Measurements from ENCODE around the gene ANKRD13D. TPM values are rescaled to one million over a fixed set of nuclear protein-coding genes. Genes with fewer than 3 reads are reported as not detected.

ANKRD13D gene
- total RNA-seq, result 10 to 100 TPM in 1 of 4 donors, 1 to 10 TPM in 3; 5.8 to 10.6 (median 9.7) TPM

- in situ Hi-C loops (cut with MboI; ENCODE audit: low sequenced_read_pairs in 4 of 4) (no loop called here), intact Hi-C loops (cut with DNase I; ENCODE audit: low total_unique reads) (loop anchor here (1.0 kb wide), 2 partner anchors 23 to 28 kb away; partner anchors contain the start of gene GRK2)
- peak within 1 kb of the TSS; percentile 69 to 92 (median 76) for H3K4me3 ChIP-seq
- peak within 1 kb of the TSS; percentile 71 to 91 (median 84) for H3K27ac ChIP-seq
- H3K36me3 ChIP-seq, result peaks cover 0 to 22% of the 10 kb centered on the region in 2 donors
- H3K27me3 ChIP-seq, result no peaks in the 10 kb centered on the region
- H3K4me1 ChIP-seq, result peaks cover 20 to 21% of the 10 kb centered on the region in 2 donors
- no peaks in the 10 kb centered on the region for H3K9me3 ChIP-seq
- ATAC-seq, result peak; percentile 73 to 77
- DNase-seq, result no peak
- TF ChIP-seq, protein P1, sequence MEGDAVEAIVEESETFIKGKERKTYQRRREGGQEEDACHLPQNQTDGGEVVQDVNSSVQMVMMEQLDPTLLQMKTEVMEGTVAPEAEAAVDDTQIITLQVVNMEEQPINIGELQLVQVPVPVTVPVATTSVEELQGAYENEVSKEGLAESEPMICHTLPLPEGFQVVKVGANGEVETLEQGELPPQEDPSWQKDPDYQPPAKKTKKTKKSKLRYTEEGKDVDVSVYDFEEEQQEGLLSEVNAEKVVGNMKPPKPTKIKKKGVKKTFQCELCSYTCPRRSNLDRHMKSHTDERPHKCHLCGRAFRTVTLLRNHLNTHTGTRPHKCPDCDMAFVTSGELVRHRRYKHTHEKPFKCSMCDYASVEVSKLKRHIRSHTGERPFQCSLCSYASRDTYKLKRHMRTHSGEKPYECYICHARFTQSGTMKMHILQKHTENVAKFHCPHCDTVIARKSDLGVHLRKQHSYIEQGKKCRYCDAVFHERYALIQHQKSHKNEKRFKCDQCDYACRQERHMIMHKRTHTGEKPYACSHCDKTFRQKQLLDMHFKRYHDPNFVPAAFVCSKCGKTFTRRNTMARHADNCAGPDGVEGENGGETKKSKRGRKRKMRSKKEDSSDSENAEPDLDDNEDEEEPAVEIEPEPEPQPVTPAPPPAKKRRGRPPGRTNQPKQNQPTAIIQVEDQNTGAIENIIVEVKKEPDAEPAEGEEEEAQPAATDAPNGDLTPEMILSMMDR (IDR thresholded peaks at IDR 0.05 in 4 of 5, conservative IDR thresholded peaks at IDR 0.05 in 1 of 5), result no peak
- no peak for TF ChIP-seq POLR2A (IDR thresholded peaks at IDR 0.05)
Measured at GRCh38 chr11:67289226-67289650, at the start of gene ANKRD13D. TSS of gene ANKRD13D (plus strand) at chr11:67289303. CDS start at chr11:67289461, 158 bp downstream.

DNA sequence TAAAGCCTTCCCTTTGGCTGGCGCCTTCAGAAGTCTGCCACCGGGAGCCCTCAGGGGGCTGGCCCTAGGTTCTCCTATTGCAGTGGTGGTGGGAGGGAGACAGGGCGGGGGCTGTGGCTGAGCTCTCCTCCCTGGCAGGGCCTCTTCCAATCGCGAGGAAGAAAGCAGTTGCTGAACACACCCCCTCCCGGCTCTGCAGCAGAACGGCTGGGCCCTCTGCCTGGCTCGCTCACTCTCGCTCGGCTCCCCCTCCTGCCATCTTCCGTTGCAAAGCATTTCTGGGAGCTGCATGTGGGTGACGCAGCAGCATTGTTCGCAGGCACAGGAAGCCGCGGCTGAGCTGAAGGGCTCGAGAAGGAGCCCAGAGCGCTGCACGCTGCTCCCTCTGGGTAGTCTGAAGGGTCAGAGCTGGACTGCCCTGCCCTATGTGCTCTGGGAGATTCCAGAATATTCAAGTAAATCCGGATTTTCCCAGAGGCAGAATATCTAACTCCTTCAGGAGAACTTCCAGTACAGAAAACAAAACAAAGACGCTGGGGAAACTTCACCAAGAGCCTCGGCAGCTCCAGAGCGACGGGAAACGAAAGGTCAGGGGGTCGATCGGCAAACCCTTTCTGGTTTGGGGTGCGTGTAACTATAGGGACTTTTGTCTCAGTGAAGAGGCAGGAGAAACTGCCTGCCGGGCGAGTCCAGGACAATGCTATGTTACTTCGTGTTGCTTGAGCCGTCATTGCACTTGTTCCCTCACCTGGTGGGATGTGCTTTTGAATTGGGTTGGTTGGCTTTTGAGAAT, 49.1 kb upstream of the ANKRD13D start:
- Histone ChIP-seq H3K36me3 (peaks cover 0 to 22% of the 10 kb centered on the region in 2 donors), H3K4me3 (peak overlapping the region; percentile 63 to 74 (median 68)), H3K27me3 (no peaks in the 10 kb centered on the region), H3K4me1 (peaks cover 43 to 46% of the 10 kb centered on the region in 2 donors), H3K27ac (peak overlapping the region; percentile 89 to 94 (median 90)), H3K9me3 (no peaks in the 10 kb centered on the region)
- intact Hi-C loops (cut with DNase I; ENCODE audit: low total_unique reads), result loop anchor here (1.0 to 2.0 kb wide), 2 partner anchors 77 to 121 kb away; partner anchors contain the start of gene KDM2A
- in situ Hi-C loops (cut with MboI; ENCODE audit: low sequenced_read_pairs in 4 of 4), result no loop called here
- ATAC-seq (peak; percentile 91 to 92), DNase-seq (peak; percentile 98)
- TF ChIP-seq, protein P1 (IDR thresholded peaks at IDR 0.05 in 4 of 5, conservative IDR thresholded peaks at IDR 0.05 in 1 of 5), result peak in 2 of 5 experiments; percentile 28 to 34
- TF ChIP-seq POLR2A (IDR thresholded peaks at IDR 0.05), result peak; percentile 90 to 92

DNA sequence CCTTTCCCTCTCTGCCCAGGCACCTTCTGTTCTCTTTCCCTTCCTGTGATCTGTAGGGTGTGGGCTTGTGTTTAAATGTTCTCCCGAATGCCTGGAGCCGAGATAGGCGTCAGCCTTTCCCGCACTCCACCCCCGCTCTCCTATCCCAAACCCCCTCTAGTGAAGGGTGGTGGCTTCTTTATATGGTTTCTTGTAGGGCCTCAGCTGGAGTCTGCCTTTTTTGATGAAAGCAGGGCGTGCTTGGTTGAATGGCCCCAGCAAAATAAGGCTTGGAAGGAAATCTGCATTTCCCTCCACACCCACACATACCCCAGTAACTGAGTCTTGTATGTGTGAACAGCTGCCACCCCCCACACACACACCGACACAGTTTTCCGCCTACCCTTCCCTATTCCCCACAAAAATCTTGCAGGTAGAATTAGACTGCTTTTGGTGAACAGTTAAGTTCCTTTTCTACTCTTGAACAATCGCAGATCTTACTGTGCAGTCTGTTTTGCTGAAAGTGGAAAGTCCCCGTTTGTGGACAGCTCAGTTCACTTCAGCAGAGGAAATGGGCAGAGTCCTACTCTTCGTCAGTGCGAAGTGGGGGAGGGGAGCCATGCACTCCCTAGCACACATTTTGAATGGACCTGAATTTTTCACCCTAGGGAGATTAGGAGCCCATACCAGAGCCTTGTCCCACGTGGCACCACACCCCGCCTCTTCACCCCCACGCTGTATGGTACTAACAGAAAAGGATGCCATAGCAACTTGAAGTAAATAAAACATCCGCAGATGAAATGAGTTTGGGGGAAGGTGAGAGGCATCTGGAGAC, 48.3 kb upstream of the ANKRD13D start:
- Histone ChIP-seq H3K27ac (peak overlapping the region; percentile 89 to 94 (median 90)), H3K27me3 (no peaks in the 10 kb centered on the region), H3K4me3 (peak overlapping the region; percentile 63 to 74 (median 68)), H3K4me1 (peaks cover 43 to 46% of the 10 kb centered on the region in 2 donors), H3K9me3 (no peaks in the 10 kb centered on the region), H3K36me3 (peaks cover 0 to 30% of the 10 kb centered on the region in 2 donors)
- DNase-seq, result peak; percentile 25 to 54
- in situ Hi-C loops (cut with MboI; ENCODE audit: low sequenced_read_pairs in 4 of 4), result no loop called here
- ATAC-seq, result peak; percentile 26 to 41
- intact Hi-C loops (cut with DNase I; ENCODE audit: low total_unique reads), result loop anchor here (1.0 to 2.0 kb wide), 2 partner anchors 76 to 121 kb away; partner anchors contain the start of gene KDM2A
- TF ChIP-seq POLR2A (IDR thresholded peaks at IDR 0.05), result peak in 1 of 2 donors; percentile 15
- TF ChIP-seq, protein P1 (IDR thresholded peaks at IDR 0.05 in 4 of 5, conservative IDR thresholded peaks at IDR 0.05 in 1 of 5), result no peak

GRCh38 chr11:67242548-67242947, 46.6 kb upstream of the ANKRD13D start:
- in situ Hi-C loops (cut with MboI; ENCODE audit: low sequenced_read_pairs in 4 of 4), result no loop called here
- Histone ChIP-seq H3K27ac (peak overlapping the region in 2 of 4 donors; percentile 14 to 89), H3K9me3 (no peaks in the 10 kb centered on the region), H3K27me3 (no peaks in the 10 kb centered on the region), H3K4me3 (no peak overlapping the region), H3K4me1 (peaks cover 43 to 49% of the 10 kb centered on the region in 2 donors), H3K36me3 (peaks cover 0 to 45% of the 10 kb centered on the region in 2 donors)
- ATAC-seq, result no peak
- no peak for DNase-seq
- intact Hi-C loops (cut with DNase I; ENCODE audit: low total_unique reads), result no loop called here
- no peak for TF ChIP-seq POLR2A (IDR thresholded peaks at IDR 0.05)
- TF ChIP-seq, protein P1 (IDR thresholded peaks at IDR 0.05 in 4 of 5, conservative IDR thresholded peaks at IDR 0.05 in 1 of 5), result no peak

All from gastrocnemius medialis (tissue), 4 donors.